ENCODE measurements around the gene EXTL2.

DNA sequence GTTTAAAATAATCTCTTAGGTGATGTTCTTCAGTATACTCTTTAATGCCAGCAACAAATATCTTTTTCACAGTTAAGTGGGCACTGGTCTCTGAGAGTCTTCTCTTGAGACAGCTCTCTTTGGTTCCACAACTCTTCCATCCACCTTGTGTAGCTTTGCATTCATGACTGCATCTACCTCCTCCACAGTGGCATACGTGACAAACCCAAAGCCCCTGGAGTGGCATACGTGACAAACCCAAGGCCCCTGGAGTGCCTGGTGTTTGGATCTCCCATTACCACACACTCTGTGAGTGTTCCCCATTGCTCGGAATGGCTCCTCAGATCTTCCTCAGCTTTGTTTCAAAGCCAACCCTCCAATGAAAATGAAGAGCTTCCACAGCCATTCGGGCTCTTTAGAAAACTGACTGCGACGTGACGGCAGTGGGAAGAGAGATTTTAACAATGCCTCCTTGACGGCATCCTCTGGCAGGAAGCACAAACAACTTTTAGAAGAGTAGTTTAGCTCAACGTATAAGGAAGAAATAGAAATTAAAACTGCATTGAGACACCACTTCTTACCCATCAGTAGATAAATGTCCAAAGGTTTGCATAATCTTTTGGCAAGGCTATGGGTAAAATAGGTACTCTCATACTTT is 47.1 kb upstream of the EXTL2 start:
- TF ChIP-seq POLR2AphosphoS5 (IDR thresholded peaks at IDR 0.05; ENCODE audit: low read depth) (no peak), CTCF (IDR thresholded peaks at IDR 0.05; ENCODE audit: insufficient read depth, low read length) (no peak), GABPA (IDR thresholded peaks at IDR 0.05; ENCODE audit: low read depth) (no peak), SPI1 (IDR thresholded peaks at IDR 0.05; ENCODE audit: borderline replicate concordance, low read depth) (no peak), REST (IDR thresholded peaks at IDR 0.05; ENCODE audit: insufficient replicate concordance, low read depth) (no peak)
